B cell (primary cell): ENCODE results near the gene PFDN6. TPM values are rescaled to one million over a fixed set of nuclear protein-coding genes. Genes with fewer than 3 reads are reported as not detected.

ENCODE experiments used
- ATAC-seq: fragments of 200-7000 bp; cut with Tn5 transposase; one replicate; pipeline ENCODE4 v1.10.0; 2021; ENCODE audit warnings: low read depth, mild to moderate bottlenecking, moderate number of reproducible peaks, moderate library complexity
- CTCF ChIA-PET: fragments of 350-600 bp; sonication (Branson Sonifier 250); formaldehyde crosslinking; loops from one replicate; lab custom pipeline; 2021; ENCODE audit warnings: antibody characterized with exemption, inconsistent platforms; lab: Charles Lee
- POLR2A ChIA-PET: fragments of 350-600 bp; sonication (Branson Sonifier 250); formaldehyde crosslinking; loops from one replicate; lab custom pipeline; 2021; ENCODE audit warnings: antibody characterized with exemption; lab: Charles Lee
- DNase-seq: peaks from one replicate; pipeline ENCODE4 v3.0.0; 2013
- H2AFZ ChIP-seq: 2 replicates; pipeline ENCODE4 v1.6.1; 2012; ENCODE audit warnings: mild to moderate bottlenecking, low read depth, low read length; ENCODE audit not compliant: insufficient read depth, poor library complexity, severe bottlenecking
- H3K27ac ChIP-seq, 2 donors: 1 replicate in 1 of 2; 2 replicates in 1 of 2; pipeline ENCODE4 v1.5.1; 2012 to 2013; ENCODE audit warnings: low read length in 2 of 2, mild to moderate bottlenecking in 2 of 2, moderate library complexity in 1 of 2
- H3K27me3 ChIP-seq, 4 experiments: fragments of 200-600 bp in 1 of 4; sonication (generic) in 1 of 4; replicated peaks in 1 of 4; 1 replicate in 2 of 4; 2 replicates in 2 of 4; pipeline versions ENCODE4 v1.6.1 to v1.7.0; 2013 to 2016; ENCODE audit warnings: low read length in 3 of 4, mild to moderate bottlenecking in 2 of 4, mixed read lengths in 1 of 4, moderate library complexity in 1 of 4; ENCODE audit not compliant: insufficient read depth in 4 of 4, control insufficient read depth in 3 of 4; ENCODE audit errors: control extremely low read depth in 1 of 4
- H3K36me3 ChIP-seq, 2 experiments: replicated peaks in 1 of 2; 1 replicate in 1 of 2; 2 replicates in 1 of 2; pipeline versions ENCODE4 v1.6.1 to v1.7.1; 2013; ENCODE audit warnings: low read length in 1 of 2; ENCODE audit not compliant: insufficient read depth in 2 of 2, control insufficient read depth in 1 of 2; ENCODE audit errors: control extremely low read depth in 1 of 2, extremely low read depth in 1 of 2
- H3K4me1 ChIP-seq, 2 donors: fragments of 200-600 bp in 1 of 2; sonication (generic) in 1 of 2; 1 replicate in 1 of 2; 2 replicates in 1 of 2; pipeline versions ENCODE4 v1.5.1 to v1.6.1; 2013 to 2017; ENCODE audit warnings: low read length in 2 of 2; ENCODE audit not compliant: control insufficient read depth in 2 of 2, insufficient read depth in 2 of 2
- H3K4me2 ChIP-seq: replicated peaks from 2 replicates; pipeline ENCODE3; 2012; ENCODE audit warnings: mild to moderate bottlenecking, low read depth, low read length; ENCODE audit not compliant: poor library complexity, severe bottlenecking
- H3K4me3 ChIP-seq, 5 experiments: fragments of 200-600 bp in 1 of 5; sonication (generic) in 1 of 5; 1 replicate in 3 of 5; 2 replicates in 2 of 5; pipeline versions ENCODE4 v1.5.1 to v1.7.0; 2011 to 2016; ENCODE audit warnings: low read length in 4 of 5, mild to moderate bottlenecking in 4 of 5, low read depth in 2 of 5, control low read depth in 1 of 5, moderate library complexity in 1 of 5; ENCODE audit not compliant: insufficient read depth in 1 of 5; ENCODE audit errors: control extremely low read depth in 1 of 5, extremely low read depth in 1 of 5
- H3K79me2 ChIP-seq: fragments of 200-600 bp; sonication (generic); one replicate; pipeline ENCODE4 v1.6.0; 2016; ENCODE audit warnings: low read length; ENCODE audit not compliant: control insufficient read depth, insufficient read depth
- H3K9ac ChIP-seq: fragments of 200-600 bp; sonication (generic); 2 replicates; pipeline ENCODE4 v1.6.1; 2017; ENCODE audit warnings: mild to moderate bottlenecking, low read length, moderate library complexity
- H3K9me3 ChIP-seq, 3 donors: one replicate each; pipeline versions ENCODE4 v1.6.1 to v1.7.1; 2013; ENCODE audit warnings: low read length in 2 of 3; ENCODE audit not compliant: control insufficient read depth in 2 of 3, insufficient read depth in 1 of 3; ENCODE audit errors: control extremely low read depth in 1 of 3
- H4K20me1 ChIP-seq: 2 replicates; pipeline ENCODE4 v1.6.0; 2012; ENCODE audit warnings: mild to moderate bottlenecking, low read length; ENCODE audit not compliant: insufficient read depth, control insufficient read depth, poor library complexity, severe bottlenecking
- H3K27ac Mint-ChIP-seq: one replicate; pipeline ENCODE4 v1.8.0; 2021; ENCODE audit warnings: mixed read lengths
- H3K27me3 Mint-ChIP-seq: one replicate; pipeline ENCODE4 v1.8.0; 2021; ENCODE audit warnings: mixed read lengths
- H3K4me1 Mint-ChIP-seq: one replicate; pipeline ENCODE4 v1.8.0; 2021; ENCODE audit warnings: mixed read lengths
- H3K4me3 Mint-ChIP-seq: one replicate; pipeline ENCODE4 v1.8.0; 2021; ENCODE audit warnings: mixed read lengths
- H3K9me3 Mint-ChIP-seq: one replicate; pipeline ENCODE4 v1.8.0; 2022; ENCODE audit warnings: mixed read lengths; ENCODE audit not compliant: insufficient read depth
- EZH2 ChIP-seq: IDR thresholded peaks from 2 replicates; pipeline ENCODE4 v1.6.1; 2012; ENCODE audit warnings: borderline replicate concordance, low read depth, mild to moderate bottlenecking, moderate library complexity, low read length; ENCODE audit not compliant: insufficient read depth, poor library complexity, severe bottlenecking
- WGBS: methylation state at CpG from one replicate; pipeline ENCODE4 v1.1.5; 2013; ENCODE audit warnings: missing lambda C conversion rate; ENCODE audit not compliant: insufficient coverage; 5-methylcytosine and 5-hydroxymethylcytosine counted together
- intact Hi-C: fragments of 100-400 bp; cut with micrococcal nuclease; formaldehyde crosslinking; loops from one replicate; pipeline ENCODE4 v1.10.0; 2022
- polyA plus RNA-seq: library from polyadenylated mRNA; depleted of rRNA; stranded (reverse); fragments of >200 nt; gene quantifications from 2 replicates; pipeline ENCODE4 v1.2.3, GENCODE V29; 2012
- total RNA-seq, 2 donors: library from RNA; stranded (reverse); fragments of 120-200 nt in 1 of 2; gene quantifications; 1 replicate in 1 of 2; 2 replicates in 1 of 2; pipeline versions ENCODE4 v1.2.3 to v1.2.4, GENCODE V29; 2013 to 2022
- TF ChIP-seq, protein P1 (sequence below): fragments of 200-600 bp; IDR thresholded peaks from one replicate; pipeline ENCODE4 v1.8.0; 2022; ENCODE audit warnings: antibody characterized with exemption, mild to moderate bottlenecking

The PFDN6 gene
- total and polyA plus RNA-seq, 2 donors (not counting 1 experiment from before 2014, with no cell fraction given): 33.2 to 51.1 TPM

- H3K9ac ChIP-seq: peak overlapping the region; percentile 79
- H3K9me3 ChIP-seq: no peaks in the 10 kb centered on the region
- DNase-seq (no peak), ATAC-seq (no peak)
- peak overlapping the region in 1 of 2 donors; percentile 68 for H3K27ac ChIP-seq
- intact Hi-C loops: loop anchor here (2.0 kb wide), 1 partner anchor 40 kb away; no protein-coding TSS in a partner anchor
- H3K4me1 ChIP-seq: peaks cover 19 to 25% of the 10 kb centered on the region in 2 donors
- H3K4me2 ChIP-seq: peak overlapping the region; percentile 77
- peak overlapping the region; percentile 96 for H2AFZ ChIP-seq
- H3K27me3 ChIP-seq: no peaks in the 10 kb centered on the region
- POLR2A ChIA-PET: interaction anchor here (0.8 to 3.4 kb wide), 10 partner anchors 7 to 137 kb away, joined by 3 to 39 read pairs (median 8); partner anchors contain the start of genes B3GALT4, RGL2, RPS18 and TAPBP
- H3K4me3 ChIP-seq: peak overlapping the region; percentile 78 to 99 (median 86)
- Mint-ChIP-seq H3K27ac (peak overlapping the region; percentile 33), H3K9me3 (no peaks in the 10 kb centered on the region), H3K27me3 (no peaks in the 10 kb centered on the region), H3K4me3 (peak overlapping the region; percentile 93), H3K4me1 (peaks cover 38% of the 10 kb centered on the region)
- peaks cover 0 to 50% of the 10 kb centered on the region in 2 experiments for H3K36me3 ChIP-seq
- no peak for TF ChIP-seq EZH2
- TF ChIP-seq, protein P1, sequence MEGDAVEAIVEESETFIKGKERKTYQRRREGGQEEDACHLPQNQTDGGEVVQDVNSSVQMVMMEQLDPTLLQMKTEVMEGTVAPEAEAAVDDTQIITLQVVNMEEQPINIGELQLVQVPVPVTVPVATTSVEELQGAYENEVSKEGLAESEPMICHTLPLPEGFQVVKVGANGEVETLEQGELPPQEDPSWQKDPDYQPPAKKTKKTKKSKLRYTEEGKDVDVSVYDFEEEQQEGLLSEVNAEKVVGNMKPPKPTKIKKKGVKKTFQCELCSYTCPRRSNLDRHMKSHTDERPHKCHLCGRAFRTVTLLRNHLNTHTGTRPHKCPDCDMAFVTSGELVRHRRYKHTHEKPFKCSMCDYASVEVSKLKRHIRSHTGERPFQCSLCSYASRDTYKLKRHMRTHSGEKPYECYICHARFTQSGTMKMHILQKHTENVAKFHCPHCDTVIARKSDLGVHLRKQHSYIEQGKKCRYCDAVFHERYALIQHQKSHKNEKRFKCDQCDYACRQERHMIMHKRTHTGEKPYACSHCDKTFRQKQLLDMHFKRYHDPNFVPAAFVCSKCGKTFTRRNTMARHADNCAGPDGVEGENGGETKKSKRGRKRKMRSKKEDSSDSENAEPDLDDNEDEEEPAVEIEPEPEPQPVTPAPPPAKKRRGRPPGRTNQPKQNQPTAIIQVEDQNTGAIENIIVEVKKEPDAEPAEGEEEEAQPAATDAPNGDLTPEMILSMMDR: no peak
- 4% methylated on average over 8 of the region's 21 CpGs for WGBS
- CTCF ChIA-PET: interaction anchor here (0.8 to 2.6 kb wide), 12 partner anchors 9 to 102 kb away, joined by 3 to 17 read pairs (median 8); partner anchors contain the start of genes B3GALT4, RGL2, RPS18 and RXRB
- H3K79me2 ChIP-seq: peaks cover 45% of the 10 kb centered on the region
- no peaks in the 10 kb centered on the region for H4K20me1 ChIP-seq
These were observed 1.1 kb upstream of the PFDN6 start for GRCh38 chr6:33288141-33288920.
